Left ventricle myocardium superior (tissue), 1 donor: ENCODE measurements around the gene NOL9. TPM values are rescaled to one million over a fixed set of nuclear protein-coding genes. Genes with fewer than 3 reads are reported as not detected.
A peak's percentile ranks its signal among the peaks of the same experiment; 100 is the strongest.

Source experiments
- ATAC-seq: fragments of 200-7000 bp; cut with Tn5 transposase; one replicate; pipeline ENCODE4 v1.9.1; 2020; ENCODE audit warnings: mild to moderate bottlenecking, moderate library complexity
- DNase-seq: peaks from one replicate; pipeline ENCODE4 v3.0.0-alpha.2; 2020
- intact Hi-C: fragments of 100-400 bp; cut with micrococcal nuclease; formaldehyde crosslinking; loops from one replicate; pipeline ENCODE4 v1.11.0; 2022
- total RNA-seq: library from RNA; stranded (reverse); fragmentation: NEBNext Ultra II Directional; extraction: Animal tissue kit (Norgen Biotek cat#: 25700); gene quantifications from one replicate; pipeline ENCODE4 v1.2.1, GENCODE V29; 2021
- donor health status: DM: no; HTN: yes; CAD: no; lungs with severe emphysema.

The NOL9 gene
- total RNA-seq, 1 donor from 2014 or later, result 12.9 TPM

- intact Hi-C loops, result loop anchor here (5.0 kb wide), 1 partner anchor 68 kb away; the partner anchor contains the start of gene NOL9
- DNase-seq, result no peak
- ATAC-seq, result peak; percentile 12
These were observed 69.5 kb downstream of the NOL9 start for GRCh38 chr1:6484826-6485167.

GRCh38 chr1:6483761-6484117, 70.6 kb downstream of the NOL9 start:
- intact Hi-C loops, result no loop called here
- no peak for ATAC-seq
- DNase-seq, result no peak

GRCh38 chr1:6483017-6483760, 71.1 kb downstream of the NOL9 start:
- intact Hi-C loops, result no loop called here
- ATAC-seq (no peak), DNase-seq (no peak)

- intact Hi-C loops, result no loop called here
- ATAC-seq (no peak), DNase-seq (no peak)
These were observed 72.5 kb downstream of the NOL9 start for GRCh38 chr1:6481820-6482219.

GRCh38 chr1:6477039-6477820, 77.1 kb downstream of the NOL9 start:
- DNase-seq (no peak), ATAC-seq (no peak)

GRCh38 chr1:6476483-6476882, 77.8 kb downstream of the NOL9 start:
- intact Hi-C loops, result no loop called here
- DNase-seq (no peak), ATAC-seq (no peak)

More at GRCh38 chr1:6477039-6477820, 77.1 kb downstream of the NOL9 start:
- intact Hi-C loops, result no loop called here

- intact Hi-C loops, result no loop called here
- ATAC-seq (peak; percentile 81), DNase-seq (peak; percentile 79)
These were observed 78.8 kb downstream of the NOL9 start for GRCh38 chr1:6475381-6476133.

GRCh38 chr1:6474815-6475282, 79.5 kb downstream of the NOL9 start:
- intact Hi-C loops, result no loop called here
- no peak for DNase-seq
- ATAC-seq, result no peak

- ATAC-seq (no peak), DNase-seq (no peak)
- intact Hi-C loops, result no loop called here
These were observed 80.1 kb downstream of the NOL9 start for GRCh38 chr1:6473974-6474814.

GRCh38 chr1:6473156-6473555, 81.2 kb downstream of the NOL9 start:
- intact Hi-C loops, result no loop called here
- DNase-seq (no peak), ATAC-seq (no peak)

- no peak for DNase-seq
- ATAC-seq, result no peak
- intact Hi-C loops, result no loop called here
These were observed 81.9 kb downstream of the NOL9 start for GRCh38 chr1:6472391-6472790.

- intact Hi-C loops, result no loop called here
- DNase-seq, result no peak
- ATAC-seq, result no peak
These were observed 82.3 kb downstream of the NOL9 start for GRCh38 chr1:6471970-6472368.

Other genes starting within 250 kb of the NOL9 start
- gene ACOT7, start 160.7 kb downstream of the NOL9 start, total RNA-seq, result 7.8 TPM
- gene HES2, start 134.6 kb downstream of the NOL9 start, total RNA-seq, result not detected
- gene ESPN, start 129.7 kb downstream of the NOL9 start, total RNA-seq, result 0.77 TPM
- 10.8 TPM for gene TNFRSF25, start 88.3 kb downstream of the NOL9 start, total RNA-seq
- gene PLEKHG5, start 62.8 kb downstream of the NOL9 start, total RNA-seq, result 16.9 TPM
- gene TAS1R1, start 794 bp upstream of the NOL9 start, total RNA-seq, result not detected
- 13.3 TPM for gene ZBTB48, start 25.5 kb upstream of the NOL9 start, total RNA-seq
- gene KLHL21, start 48.4 kb upstream of the NOL9 start, total RNA-seq, result 131 TPM
- 7.5 TPM for gene PHF13, start 59.2 kb upstream of the NOL9 start, total RNA-seq
- 14.9 TPM for gene THAP3, start 70.4 kb upstream of the NOL9 start, total RNA-seq
- gene DNAJC11, start 147.3 kb upstream of the NOL9 start, total RNA-seq, result 78.6 TPM
- 166 TPM for gene CAMTA1, start 230.9 kb upstream of the NOL9 start, total RNA-seq